ENCODE data around the gene AMTN. TPM values are rescaled to one million over a fixed set of nuclear protein-coding genes. Genes with fewer than 3 reads are reported as not detected.

AMTN gene
- polyA plus RNA-seq, 1 of the 3 experiments (the other 2 are of a cell fraction) = not detected

GRCh38 chr4:70581980-70582379 lies 63.6 kb downstream of the AMTN start:
- DNase-seq = no peak
- CTCF ChIA-PET = no interaction called here
- 52% methylated on average over 2 of the region's 2 CpGs for WGBS (ENCODE audit: low lambda C conversion rate)
- no peaks in the 10 kb centered on the region for H3F3A ChIP-seq (replicated peaks; ENCODE audit: insufficient read depth)
- no peak overlapping the region for H2AFZ ChIP-seq (ENCODE audit: low read depth)
- H4K20me1 ChIP-seq (ENCODE audit: insufficient read depth) = no peaks in the 10 kb centered on the region
- H3K4me3 ChIP-seq (ENCODE audit: low read depth in 2 of 2, low read length in 1 of 2) = no peak overlapping the region
- no peak overlapping the region for H3K4me2 ChIP-seq
- no peak overlapping the region for H3K27ac ChIP-seq (ENCODE audit: low read depth in 2 of 2, low read length in 1 of 2)
- H3K79me2 ChIP-seq (ENCODE audit: insufficient read depth) = no peaks in the 10 kb centered on the region
- no peaks in the 10 kb centered on the region for H3K9me3 ChIP-seq
- H3K9me2 ChIP-seq = no peaks in the 10 kb centered on the region
- H3K36me3 ChIP-seq (replicated peaks in 1 of 2; ENCODE audit: control insufficient read depth in 1 of 2, insufficient read depth in 2 of 2, low read length in 1 of 2) = no peaks in the 10 kb centered on the region
- H3K9ac ChIP-seq = no peak overlapping the region
- no peaks in the 10 kb centered on the region for H3K4me1 ChIP-seq (ENCODE audit: control insufficient read depth in 1 of 2, insufficient read depth in 2 of 2, low read depth in 1 of 2, low read length in 1 of 2)
- H3K27me3 ChIP-seq (ENCODE audit: insufficient read depth) = peaks cover 4% of the 10 kb centered on the region; the same call in 1 of the 2 replicates
- POLR2A ChIA-PET = no interaction called here
- TF ChIP-seq ELF1 (IDR thresholded peaks at IDR 0.05) = no peak
- TF ChIP-seq, protein P1, sequence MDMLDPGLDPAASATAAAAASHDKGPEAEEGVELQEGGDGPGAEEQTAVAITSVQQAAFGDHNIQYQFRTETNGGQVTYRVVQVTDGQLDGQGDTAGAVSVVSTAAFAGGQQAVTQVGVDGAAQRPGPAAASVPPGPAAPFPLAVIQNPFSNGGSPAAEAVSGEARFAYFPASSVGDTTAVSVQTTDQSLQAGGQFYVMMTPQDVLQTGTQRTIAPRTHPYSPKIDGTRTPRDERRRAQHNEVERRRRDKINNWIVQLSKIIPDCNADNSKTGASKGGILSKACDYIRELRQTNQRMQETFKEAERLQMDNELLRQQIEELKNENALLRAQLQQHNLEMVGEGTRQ (IDR thresholded peaks at IDR 0.05; ENCODE audit: borderline replicate concordance, low read depth, low read length) = no peak
- TF ChIP-seq, protein P2, sequence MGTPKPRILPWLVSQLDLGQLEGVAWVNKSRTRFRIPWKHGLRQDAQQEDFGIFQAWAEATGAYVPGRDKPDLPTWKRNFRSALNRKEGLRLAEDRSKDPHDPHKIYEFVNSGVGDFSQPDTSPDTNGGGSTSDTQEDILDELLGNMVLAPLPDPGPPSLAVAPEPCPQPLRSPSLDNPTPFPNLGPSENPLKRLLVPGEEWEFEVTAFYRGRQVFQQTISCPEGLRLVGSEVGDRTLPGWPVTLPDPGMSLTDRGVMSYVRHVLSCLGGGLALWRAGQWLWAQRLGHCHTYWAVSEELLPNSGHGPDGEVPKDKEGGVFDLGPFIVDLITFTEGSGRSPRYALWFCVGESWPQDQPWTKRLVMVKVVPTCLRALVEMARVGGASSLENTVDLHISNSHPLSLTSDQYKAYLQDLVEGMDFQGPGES (IDR thresholded peaks at IDR 0.05; ENCODE audit: low read depth, low read length) = no peak
- no peak for TF ChIP-seq YY1 (IDR thresholded peaks at IDR 0.05; ENCODE audit: low read depth)
- TF ChIP-seq RCOR1 (IDR thresholded peaks at IDR 0.05; ENCODE audit: low read length) = no peak
- TF ChIP-seq EZH2phosphoT487 (IDR thresholded peaks at IDR 0.05; ENCODE audit: borderline replicate concordance, low read depth) = no peak
- TF ChIP-seq MXI1 (IDR thresholded peaks at IDR 0.05; ENCODE audit: low read depth, low read length) = no peak
- no peak for TF ChIP-seq SIN3A (IDR thresholded peaks at IDR 0.05; ENCODE audit: borderline replicate concordance, low read depth, low read length)
- no peak for TF ChIP-seq NFIC (IDR thresholded peaks at IDR 0.05; ENCODE audit: borderline replicate concordance)
- TF ChIP-seq, protein P3, sequence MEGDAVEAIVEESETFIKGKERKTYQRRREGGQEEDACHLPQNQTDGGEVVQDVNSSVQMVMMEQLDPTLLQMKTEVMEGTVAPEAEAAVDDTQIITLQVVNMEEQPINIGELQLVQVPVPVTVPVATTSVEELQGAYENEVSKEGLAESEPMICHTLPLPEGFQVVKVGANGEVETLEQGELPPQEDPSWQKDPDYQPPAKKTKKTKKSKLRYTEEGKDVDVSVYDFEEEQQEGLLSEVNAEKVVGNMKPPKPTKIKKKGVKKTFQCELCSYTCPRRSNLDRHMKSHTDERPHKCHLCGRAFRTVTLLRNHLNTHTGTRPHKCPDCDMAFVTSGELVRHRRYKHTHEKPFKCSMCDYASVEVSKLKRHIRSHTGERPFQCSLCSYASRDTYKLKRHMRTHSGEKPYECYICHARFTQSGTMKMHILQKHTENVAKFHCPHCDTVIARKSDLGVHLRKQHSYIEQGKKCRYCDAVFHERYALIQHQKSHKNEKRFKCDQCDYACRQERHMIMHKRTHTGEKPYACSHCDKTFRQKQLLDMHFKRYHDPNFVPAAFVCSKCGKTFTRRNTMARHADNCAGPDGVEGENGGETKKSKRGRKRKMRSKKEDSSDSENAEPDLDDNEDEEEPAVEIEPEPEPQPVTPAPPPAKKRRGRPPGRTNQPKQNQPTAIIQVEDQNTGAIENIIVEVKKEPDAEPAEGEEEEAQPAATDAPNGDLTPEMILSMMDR (IDR thresholded peaks at IDR 0.05) = no peak
- no peak for TF ChIP-seq EP300 (IDR thresholded peaks at IDR 0.05; ENCODE audit: borderline replicate concordance in 1 of 2, low read depth in 1 of 2, low read length in 1 of 2)
- TF ChIP-seq TEAD4 (IDR thresholded peaks at IDR 0.05; ENCODE audit: borderline replicate concordance, insufficient read depth) = no peak
- TF ChIP-seq, protein P4, sequence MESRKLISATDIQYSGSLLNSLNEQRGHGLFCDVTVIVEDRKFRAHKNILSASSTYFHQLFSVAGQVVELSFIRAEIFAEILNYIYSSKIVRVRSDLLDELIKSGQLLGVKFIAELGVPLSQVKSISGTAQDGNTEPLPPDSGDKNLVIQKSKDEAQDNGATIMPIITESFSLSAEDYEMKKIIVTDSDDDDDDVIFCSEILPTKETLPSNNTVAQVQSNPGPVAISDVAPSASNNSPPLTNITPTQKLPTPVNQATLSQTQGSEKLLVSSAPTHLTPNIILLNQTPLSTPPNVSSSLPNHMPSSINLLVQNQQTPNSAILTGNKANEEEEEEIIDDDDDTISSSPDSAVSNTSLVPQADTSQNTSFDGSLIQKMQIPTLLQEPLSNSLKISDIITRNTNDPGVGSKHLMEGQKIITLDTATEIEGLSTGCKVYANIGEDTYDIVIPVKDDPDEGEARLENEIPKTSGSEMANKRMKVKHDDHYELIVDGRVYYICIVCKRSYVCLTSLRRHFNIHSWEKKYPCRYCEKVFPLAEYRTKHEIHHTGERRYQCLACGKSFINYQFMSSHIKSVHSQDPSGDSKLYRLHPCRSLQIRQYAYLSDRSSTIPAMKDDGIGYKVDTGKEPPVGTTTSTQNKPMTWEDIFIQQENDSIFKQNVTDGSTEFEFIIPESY (IDR thresholded peaks at IDR 0.05; ENCODE audit: borderline replicate concordance, low read depth) = no peak

Other genes starting within 250 kb of the AMTN start
- not detected in 2 replicates for gene CABS1, start 183.6 kb upstream of the AMTN start, polyA plus RNA-seq (2012; rRNA removed)
- gene SMR3A, start 157.8 kb upstream of the AMTN start, polyA plus RNA-seq (2012; rRNA removed) = not detected in 2 replicates
- gene SMR3B, start 135.4 kb upstream of the AMTN start, polyA plus RNA-seq (2012; rRNA removed) = not detected in 2 replicates
- gene OPRPN, start 120.6 kb upstream of the AMTN start, polyA plus RNA-seq (2012; rRNA removed) = not detected in 2 replicates
- not detected in 2 replicates for gene MUC7, start 46.4 kb upstream of the AMTN start, polyA plus RNA-seq (2012; rRNA removed)
- gene AMBN, start 73.7 kb downstream of the AMTN start, polyA plus RNA-seq (2012; rRNA removed) = not detected in 2 replicates
- 0.11 and 0.20 TPM in 2 replicates for gene ENAM, start 110.2 kb downstream of the AMTN start, polyA plus RNA-seq (2012; rRNA removed)
- gene JCHAIN, start 147.9 kb downstream of the AMTN start, polyA plus RNA-seq (2012; rRNA removed) = 1.0 and 1.1 TPM in 2 replicates
- gene UTP3, start 170.0 kb downstream of the AMTN start, polyA plus RNA-seq (2012; rRNA removed) = 36.9 and 39.0 TPM in 2 replicates
- gene RUFY3, start 203.4 kb downstream of the AMTN start, polyA plus RNA-seq (2012; rRNA removed) = 22.8 and 30.7 TPM in 2 replicates